H1 (cell line): ENCODE results near the gene TECR. TPM values are rescaled to one million over a fixed set of nuclear protein-coding genes. Genes with fewer than 3 reads are reported as not detected.
A peak's percentile ranks its signal among the peaks of the same experiment; 100 is the strongest.

Experiments used
- CTCF ChIA-PET: fragments of 300-600 bp; sonication (Branson Sonifier 250); formaldehyde crosslinking; loops from one replicate; lab custom pipeline; 2021; ENCODE audit not compliant: partially characterized antibody; lab: Charles Lee
- POLR2A ChIA-PET: fragments of 300-600 bp; sonication (Branson Sonifier 250); formaldehyde crosslinking; loops from one replicate; lab custom pipeline; 2021; ENCODE audit warnings: inconsistent platforms; ENCODE audit not compliant: partially characterized antibody; lab: Charles Lee
- DNase-seq, 2 experiments: peaks; one replicate each; pipeline versions ENCODE4 v3.0.0 to v3.0.0-alpha.2; 2010 to 2022; ENCODE audit warnings: low spot score in 2 of 2, low read depth in 1 of 2, mixed read lengths in 1 of 2
- FAIRE-seq: peaks from 2 replicates; lab custom pipeline; 2011; peaks lifted over from hg19 to GRCh38; lab: Jason Lieb, UNC
- H2AFZ ChIP-seq: 2 replicates; pipeline ENCODE4 v1.8.1; 2012; ENCODE audit warnings: low read length, inconsistent platforms
- H2AK5ac ChIP-seq: 2 replicates; pipeline ENCODE4 v1.6.1; 2013; ENCODE audit warnings: low read depth, low read length
- H2BK120ac ChIP-seq: replicated peaks from 2 replicates; pipeline ENCODE3; 2013; ENCODE audit warnings: low read depth, low read length, inconsistent platforms
- H2BK12ac ChIP-seq: 2 replicates; pipeline ENCODE4 v1.6.1; 2013; ENCODE audit warnings: low read depth, low read length
- H2BK15ac ChIP-seq: 2 replicates; pipeline ENCODE4 v1.6.1; 2013; ENCODE audit warnings: low read length
- H2BK20ac ChIP-seq: 2 replicates; pipeline ENCODE4 v1.6.1; 2013; ENCODE audit warnings: low read length
- H2BK5ac ChIP-seq: 2 replicates; pipeline ENCODE4 v1.6.1; 2013; ENCODE audit warnings: low read depth, low read length
- H3K14ac ChIP-seq: 2 replicates; pipeline ENCODE4 v1.6.1; 2013; ENCODE audit warnings: inconsistent platforms; ENCODE audit not compliant: insufficient read length
- H3K18ac ChIP-seq: 2 replicates; pipeline ENCODE4 v1.6.1; 2013; ENCODE audit warnings: low read length; ENCODE audit errors: extremely low read depth
- H3K23ac ChIP-seq: 2 replicates; pipeline ENCODE4 v1.6.1; 2013; ENCODE audit warnings: inconsistent platforms; ENCODE audit not compliant: insufficient read length
- H3K23me2 ChIP-seq: 2 replicates; pipeline ENCODE4 v1.6.1; 2013; ENCODE audit warnings: low read depth, low read length
- H3K27ac ChIP-seq: 2 replicates; pipeline ENCODE4 v1.6.1; 2011; ENCODE audit warnings: low read depth, low read length, inconsistent platforms
- H3K27me3 ChIP-seq, 4 experiments: replicated peaks in 1 of 4; 1 replicate in 1 of 4; 2 replicates in 3 of 4; pipeline versions ENCODE4 v1.6.1 to v1.8.1; 2011 to 2013; ENCODE audit warnings: low read length in 3 of 4, mild to moderate bottlenecking in 3 of 4, inconsistent platforms in 2 of 4, mixed read lengths in 2 of 4, moderate library complexity in 1 of 4; ENCODE audit not compliant: control insufficient read depth in 3 of 4, insufficient read depth in 3 of 4; ENCODE audit errors: extremely low read depth in 1 of 4
- H3K36me3 ChIP-seq, 4 experiments: 2 replicates each; pipeline versions ENCODE4 v1.6.1 to v1.8.1; 2011 to 2013; ENCODE audit warnings: mild to moderate bottlenecking in 4 of 4, low read length in 3 of 4, moderate library complexity in 2 of 4, control low read depth in 1 of 4, inconsistent platforms in 1 of 4; ENCODE audit not compliant: insufficient read depth in 4 of 4, control insufficient read depth in 2 of 4
- H3K4ac ChIP-seq: replicated peaks from 2 replicates; pipeline ENCODE3; 2013; ENCODE audit warnings: low read length, low read depth, mixed read lengths, inconsistent platforms; ENCODE audit not compliant: insufficient read length
- H3K4me1 ChIP-seq, 4 experiments: replicated peaks in 1 of 4; 1 replicate in 1 of 4; 2 replicates in 3 of 4; pipeline versions ENCODE4 v1.6.1 to v1.8.1; 2011 to 2013; ENCODE audit warnings: low read length in 3 of 4, inconsistent platforms in 2 of 4, mixed read lengths in 1 of 4; ENCODE audit not compliant: insufficient read depth in 4 of 4, control insufficient read depth in 3 of 4
- H3K4me2 ChIP-seq, 2 experiments: 2 replicates each; pipeline versions ENCODE4 v1.6.1 to v1.8.1; 2011 to 2013; ENCODE audit warnings: low read depth in 2 of 2, low read length in 2 of 2, control low read depth in 1 of 2, inconsistent platforms in 1 of 2, mild to moderate bottlenecking in 1 of 2; ENCODE audit not compliant: insufficient read depth in 1 of 2
- H3K4me3 ChIP-seq, 4 experiments: fragments of 200-600, 300-600 bp in 1 of 4; sonication (generic), shearing (Covaris generic), sonication (Bioruptor Twin) in 1 of 4; 2 replicates each; pipeline versions ENCODE4 v1.5.1 to v1.8.1; 2011 to 2016; ENCODE audit warnings: low read length in 4 of 4, low read depth in 3 of 4, control low read depth in 2 of 4, inconsistent platforms in 2 of 4, mild to moderate bottlenecking in 2 of 4, mixed read lengths in 1 of 4, moderate library complexity in 1 of 4; ENCODE audit not compliant: insufficient read depth in 2 of 4; ENCODE audit errors: extremely low read depth in 1 of 4
- H3K56ac ChIP-seq: replicated peaks from 2 replicates; pipeline ENCODE3; 2013; ENCODE audit warnings: low read depth, mild to moderate bottlenecking, mixed read lengths, low read length, inconsistent platforms; ENCODE audit not compliant: insufficient read length
- H3K79me1 ChIP-seq: 2 replicates; pipeline ENCODE4 v1.6.1; 2013; ENCODE audit warnings: low read depth, low read length, control low read depth
- H3K79me2 ChIP-seq, 2 experiments: 2 replicates each; pipeline versions ENCODE4 v1.6.1 to v1.8.1; 2012 to 2013; ENCODE audit warnings: low read length in 2 of 2, mild to moderate bottlenecking in 2 of 2, inconsistent platforms in 1 of 2; ENCODE audit not compliant: insufficient read depth in 2 of 2, control insufficient read depth in 1 of 2
- H3K9ac ChIP-seq, 4 experiments: replicated peaks in 1 of 4; 1 replicate in 1 of 4; 2 replicates in 3 of 4; pipeline versions ENCODE4 v1.6.1 to v1.8.1; 2011 to 2013; ENCODE audit warnings: low read depth in 3 of 4, low read length in 3 of 4, control low read depth in 2 of 4, mild to moderate bottlenecking in 2 of 4, moderate library complexity in 2 of 4, inconsistent platforms in 1 of 4; ENCODE audit errors: extremely low read depth in 1 of 4
- H3K9me3 ChIP-seq, 2 experiments: 2 replicates each; pipeline versions ENCODE4 v1.6.1 to v1.8.1; 2012 to 2013; ENCODE audit warnings: mild to moderate bottlenecking in 2 of 2, moderate library complexity in 2 of 2, control low read depth in 1 of 2, inconsistent platforms in 1 of 2, low read depth in 1 of 2, low read length in 1 of 2, mixed read lengths in 1 of 2; ENCODE audit not compliant: insufficient read depth in 2 of 2
- H4K20me1 ChIP-seq, 2 experiments: replicated peaks in 1 of 2; 2 replicates each; pipeline versions ENCODE3 to v1.8.1; 2011 to 2013; ENCODE audit warnings: inconsistent platforms in 2 of 2, low read length in 2 of 2, mild to moderate bottlenecking in 1 of 2; ENCODE audit not compliant: insufficient read depth in 2 of 2, control insufficient read depth in 1 of 2
- H4K5ac ChIP-seq: 2 replicates; pipeline ENCODE4 v1.6.1; 2013; ENCODE audit warnings: low read length, low read depth, mixed read lengths, inconsistent platforms; ENCODE audit not compliant: insufficient read length
- H4K8ac ChIP-seq: 2 replicates; pipeline ENCODE4 v1.8.0; 2013; ENCODE audit warnings: mild to moderate bottlenecking, moderate library complexity, low read length, inconsistent platforms; ENCODE audit not compliant: insufficient read depth; ENCODE audit errors: extremely low read depth
- H4K91ac ChIP-seq: replicated peaks from 2 replicates; pipeline ENCODE3; 2013; ENCODE audit warnings: low read length, mixed read lengths, inconsistent platforms; ENCODE audit not compliant: insufficient read length
- BRCA1 ChIP-seq: IDR thresholded peaks from 2 replicates; pipeline ENCODE4 v1.6.1; 2012; ENCODE audit warnings: low read depth, low read length, improper control_type of control experiment
- CBX5 ChIP-seq: fragments of 300-800, 300-1000 bp; sonication (generic); IDR thresholded peaks from 2 replicates; pipeline ENCODE4 v1.7.1; 2016; ENCODE audit warnings: antibody characterized with exemption, low read length, low read depth
- CEBPB ChIP-seq: IDR thresholded peaks from 2 replicates; pipeline ENCODE4 v1.6.1; 2012; ENCODE audit warnings: low read depth, low read length
- CTBP2 ChIP-seq: IDR thresholded peaks from 2 replicates; pipeline ENCODE4 v1.7.0; 2011; ENCODE audit warnings: borderline replicate concordance, mild to moderate bottlenecking, moderate library complexity, mixed read lengths, low read length; ENCODE audit not compliant: insufficient read depth, insufficient read length
- EZH2 ChIP-seq: fragments of 200-600 bp; sonication (generic); IDR thresholded peaks from 2 replicates; pipeline ENCODE4 v1.7.1; 2012; ENCODE audit warnings: low read depth, mild to moderate bottlenecking, moderate library complexity, low read length, inconsistent platforms; ENCODE audit not compliant: severe bottlenecking
- HDAC6 ChIP-seq: IDR thresholded peaks from one replicate; pipeline ENCODE4 v1.7.1; 2012; ENCODE audit warnings: low read depth, mild to moderate bottlenecking, inconsistent platforms, low read length, moderate library complexity
- KDM5A ChIP-seq: fragments of 200-600 bp; IDR thresholded peaks from 2 replicates; pipeline ENCODE4 v1.7.1; 2012; ENCODE audit warnings: mild to moderate bottlenecking, low read length, inconsistent platforms, mixed read lengths
- POLR2AphosphoS5 ChIP-seq: IDR thresholded peaks from 2 replicates; pipeline ENCODE4 v1.6.1; 2011; ENCODE audit warnings: low read depth, low read length
- POU5F1 ChIP-seq: IDR thresholded peaks from 2 replicates; pipeline ENCODE4 v1.6.1; 2011; ENCODE audit warnings: low read depth, mild to moderate bottlenecking, low read length, moderate library complexity
- SP1 ChIP-seq: IDR thresholded peaks from 2 replicates; pipeline ENCODE4 v1.6.1; 2011; ENCODE audit warnings: low read depth, low read length
- SP4 ChIP-seq: IDR thresholded peaks from 2 replicates; pipeline ENCODE4 v1.6.1; 2012; ENCODE audit warnings: low read length, inconsistent platforms
- SRF ChIP-seq: IDR thresholded peaks from 2 replicates; pipeline ENCODE4 v1.6.1; 2011; ENCODE audit warnings: mild to moderate bottlenecking, low read depth, low read length, moderate library complexity
- ZNF274 ChIP-seq: IDR thresholded peaks from 2 replicates; pipeline ENCODE4 v1.7.0; 2012; ENCODE audit warnings: low read length, borderline replicate concordance; ENCODE audit errors: extremely low read depth
- WGBS, 2 experiments: shearing (Covaris generic) in 1 of 2; methylation state at CpG; one replicate each; pipeline versions ENCODE4 v1.1.6 to v1.1.7; 2013 to 2015; ENCODE audit warnings: low lambda C conversion rate in 2 of 2, mixed read lengths in 2 of 2, inconsistent platforms in 1 of 2, low coverage in 1 of 2, missing lambda C conversion rate in 1 of 2; ENCODE audit not compliant: insufficient replicate concordance in 2 of 2, insufficient coverage in 1 of 2, insufficient read length in 1 of 2; ENCODE audit errors: extremely low coverage in 1 of 2, missing lambda C conversion rate in 1 of 2; 5-methylcytosine and 5-hydroxymethylcytosine counted together
- polyA plus RNA-seq, 7 experiments: library from polyadenylated mRNA; depleted of rRNA in 3 of 7; stranded (reverse) in 5 of 7; unstranded in 2 of 7; fragments of >200 nt in 5 of 7; fragments of 200-250 nt in 2 of 7; gene quantifications; 1 replicate in 5 of 7; 2 replicates in 1 of 7; 4 replicates in 1 of 7; pipeline versions ENCODE4 v1.2.1 to v1.2.3, GENCODE V29; 2011 to 2013; ENCODE audit warnings: missing spikeins in 2 of 7, mixed read lengths in 2 of 7
- total RNA-seq: library from RNA; stranded (reverse); fragmentation: NEBNext Ultra II Directional; extraction: Animal tissue kit (Norgen Biotek cat#: 25700); gene quantifications from 2 replicates; pipeline ENCODE4 v1.2.1, GENCODE V29; 2021

TECR gene
- total and polyA plus RNA-seq, 2 of the 8 experiments (the other 6 are each of a cell fraction or from before 2014, with no cell fraction given): 172 to 405 TPM

GRCh38 chr19:14561847-14562351 lies 32.5 kb downstream of the TECR start:
- no peak for FAIRE-seq
- TF ChIP-seq POLR2AphosphoS5 (no peak), CBX5 (no peak), BRCA1 (no peak), SRF (no peak), EZH2 (no peak), HDAC6 (no peak), CEBPB (no peak), CTBP2 (no peak), POU5F1 (no peak), ZNF274 (no peak), SP1 (no peak), SP4 (no peak), KDM5A (no peak)

More at GRCh38 chr19:14561847-14562351, 32.5 kb downstream of the TECR start:
- Histone ChIP-seq H3K27me3 (no peaks in the 10 kb centered on the region), H2BK120ac (no peak overlapping the region), H3K14ac (no peak overlapping the region), H2AK5ac (no peak overlapping the region), H2AFZ (no peak overlapping the region), H3K79me2 (peaks cover 0 to 25% of the 10 kb centered on the region in 2 experiments; a peak in 1 of 4 replicates), H3K79me1 (peaks cover 7% of the 10 kb centered on the region), H4K5ac (no peak overlapping the region), H3K4ac (no peak overlapping the region), H3K4me2 (no peak overlapping the region; a peak in 1 of 4 replicates), H2BK15ac (no peak overlapping the region), H3K4me3 (no peak overlapping the region), H4K8ac (peak overlapping the region; percentile 68), H3K23me2 (no peaks in the 10 kb centered on the region), H2BK5ac (peak overlapping the region; percentile 66; the same call in 1 of the 2 replicates), H4K20me1 (peaks cover 4 to 16% of the 10 kb centered on the region in 2 experiments), H3K36me3 (peaks cover 0 to 16% (median 6%) of the 10 kb centered on the region in 4 experiments; a peak in 3 of 8 replicates), H3K4me1 (peaks cover 0 to 44% (median 38%) of the 10 kb centered on the region in 4 experiments; a peak in 6 of 7 replicates), H3K56ac (no peak overlapping the region), H3K27ac (no peak overlapping the region), H2BK12ac (0 out of 2 replicates have a peak overlapping the region, but pooled peaks have one; percentile 12), H4K91ac (no peak overlapping the region), H3K9me3 (no peaks in the 10 kb centered on the region), H3K23ac (no peak overlapping the region), H3K18ac (peak overlapping the region; percentile 10), H3K9ac (no peak overlapping the region), H2BK20ac (no peak overlapping the region)
- ChIA-PET POLR2A (interaction anchor here (0.6 to 3.2 kb wide), 2 partner anchors 11 to 58 kb away, joined by 3 to 11 read pairs; partner anchors contain the start of gene NDUFB7), CTCF (interaction anchor here (2.0 to 3.1 kb wide), 3 partner anchors 10 to 12 kb away, joined by 9 to 13 read pairs (median 10); partner anchors contain the start of gene NDUFB7)
- WGBS, 2 experiments: 84% methylated on average over 20 of the region's 22 CpGs; no CpG with 5 or more reads in 1 of the 2 experiments
- DNase-seq: no peak
